Measurements from ENCODE around the gene RNF144A.

GRCh38 chr2:6928452-6928851, 11.2 kb downstream of the RNF144A start:
- TF ChIP-seq EZH2 (IDR thresholded peaks at IDR 0.05; ENCODE audit: insufficient read depth, poor library complexity, severe bottlenecking) = no peak
- TF ChIP-seq EZH2phosphoT487 (IDR thresholded peaks at IDR 0.05; ENCODE audit: insufficient read depth, low read depth) = no peak
